GM18909 (cell line): Measurements from ENCODE around the gene KIAA1328.
"Not testable (repeated sequence)": the region's sequence is repeated elsewhere in the genome, so short reads cannot be mapped to it uniquely, and the experiment has no call there.

ENCODE experiments used
- ATAC-seq: cut with Tn5 transposase; IDR thresholded peaks from one replicate; pipeline ENCODE4 v1.9.1; 2021; ENCODE audit warnings: mild to moderate bottlenecking; ENCODE audit not compliant: unreplicated experiment, poor library complexity

Gene KIAA1328

DNA sequence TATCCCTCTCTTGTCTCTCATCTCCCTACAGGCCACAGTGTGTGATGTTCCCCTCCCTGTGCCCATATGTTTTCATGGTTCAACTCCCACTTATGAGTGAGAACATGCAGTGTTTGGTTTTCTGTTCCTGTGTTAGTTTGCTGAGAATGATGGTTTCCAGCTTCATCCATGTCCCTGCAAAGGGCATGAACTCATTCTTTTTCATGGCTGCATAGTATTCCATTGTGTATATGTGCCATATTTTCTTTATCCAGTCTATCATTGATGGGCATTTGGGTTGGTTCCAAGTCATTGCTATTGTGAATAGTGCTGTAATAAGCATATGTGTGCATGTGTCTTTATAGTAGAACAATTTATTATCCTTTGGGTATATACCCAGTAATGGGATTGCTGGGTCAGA is 44.9 kb downstream of the KIAA1328 start:
- ATAC-seq: not testable (repeated sequence)

DNA sequence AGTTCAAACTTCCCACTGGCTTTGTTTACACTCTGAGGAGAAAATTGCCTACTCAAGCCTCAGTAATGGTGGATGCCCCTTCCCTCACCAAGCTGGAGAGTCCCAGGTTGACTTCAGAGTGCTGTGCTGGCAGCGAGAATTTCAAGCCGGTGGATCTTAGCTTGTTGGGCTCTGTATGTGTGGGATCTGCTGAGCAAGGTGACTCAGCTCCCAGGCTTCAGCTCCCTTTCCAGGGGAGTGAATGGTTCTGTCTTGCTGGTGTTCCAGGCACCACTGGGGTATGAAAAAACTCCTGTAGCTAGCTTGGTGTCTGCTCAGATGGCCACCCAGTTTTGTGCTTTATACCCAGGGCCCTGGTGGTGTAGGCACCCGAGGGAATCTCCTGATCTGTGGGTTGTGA is 50.9 kb downstream of the KIAA1328 start:
- not testable (repeated sequence) for ATAC-seq

DNA sequence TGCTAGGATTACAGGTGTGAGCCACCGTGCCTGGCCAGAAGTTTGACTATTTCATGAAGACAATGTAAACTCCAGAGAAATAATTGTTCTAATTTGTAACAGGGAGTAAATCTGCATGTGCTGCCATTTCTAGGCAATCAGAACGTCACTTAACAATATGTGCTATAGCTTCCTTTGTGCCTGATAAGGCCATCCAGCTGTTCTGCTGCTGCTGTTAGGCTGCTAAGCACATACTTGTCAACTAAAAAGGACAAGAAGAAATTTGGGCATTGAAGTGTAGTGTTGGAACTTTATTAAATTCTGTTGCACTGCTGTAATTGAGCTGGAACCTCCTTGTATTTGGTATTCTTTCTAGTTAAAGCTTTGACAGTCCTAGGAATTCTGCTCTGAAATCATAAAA is 57.1 kb downstream of the KIAA1328 start:
- ATAC-seq: no peak

DNA sequence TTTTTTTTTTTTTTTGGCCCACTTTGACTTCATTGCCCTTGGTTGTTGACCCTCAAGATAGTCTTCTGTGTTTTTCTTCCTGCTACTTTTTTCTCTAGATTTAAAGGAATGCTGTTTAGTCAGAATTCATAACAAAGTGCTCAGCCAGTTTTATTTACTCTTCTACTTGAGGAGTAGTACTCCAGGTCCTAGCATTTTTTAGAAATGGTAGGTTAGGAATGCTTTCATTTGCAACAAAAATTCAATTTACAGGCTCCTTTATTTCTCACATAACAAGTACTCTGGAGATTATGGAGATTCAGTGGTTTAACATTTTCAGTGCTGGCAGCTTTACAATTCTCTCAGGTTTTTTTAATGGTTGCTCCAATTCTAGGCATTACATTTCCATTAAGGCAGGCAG is 58.2 kb downstream of the KIAA1328 start:
- ATAC-seq: no peak

DNA sequence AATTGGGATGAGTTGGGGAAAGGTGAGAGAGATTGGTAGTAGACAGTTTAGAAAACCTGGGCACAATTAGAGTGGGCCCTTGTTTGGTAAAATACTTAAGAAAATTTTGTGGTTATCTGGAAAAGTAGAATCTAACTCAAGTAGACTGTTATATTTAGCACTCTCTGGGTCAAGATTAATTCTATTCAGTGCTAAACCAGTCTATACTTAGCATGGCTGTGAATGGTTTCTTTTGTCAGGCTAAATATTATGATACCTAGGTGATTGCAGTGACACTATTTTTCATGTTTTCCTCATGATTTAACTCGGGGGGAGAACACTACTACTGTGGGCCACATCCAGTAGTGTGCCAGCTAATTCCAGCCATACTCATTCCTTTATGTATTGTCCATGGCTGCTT is 58.9 kb downstream of the KIAA1328 start:
- no peak for ATAC-seq

DNA sequence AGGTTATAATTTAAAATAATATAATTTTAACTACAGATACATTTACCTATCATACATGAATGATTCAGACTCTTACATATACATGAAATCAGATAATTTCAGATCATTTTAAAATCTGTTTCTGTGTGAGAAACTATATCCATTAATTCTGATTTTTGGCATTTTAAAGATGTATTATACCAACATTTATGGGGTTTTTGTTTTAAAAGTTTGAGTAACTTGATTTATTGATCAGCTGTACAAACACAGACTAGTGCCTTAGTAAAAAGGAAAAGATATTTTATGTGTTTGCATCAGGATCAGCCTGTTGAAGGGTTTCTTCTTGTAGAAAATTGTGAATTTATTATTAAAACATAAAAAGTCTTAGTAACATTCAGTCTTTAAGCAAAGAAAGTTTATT is 59.9 kb downstream of the KIAA1328 start:
- ATAC-seq: no peak

DNA sequence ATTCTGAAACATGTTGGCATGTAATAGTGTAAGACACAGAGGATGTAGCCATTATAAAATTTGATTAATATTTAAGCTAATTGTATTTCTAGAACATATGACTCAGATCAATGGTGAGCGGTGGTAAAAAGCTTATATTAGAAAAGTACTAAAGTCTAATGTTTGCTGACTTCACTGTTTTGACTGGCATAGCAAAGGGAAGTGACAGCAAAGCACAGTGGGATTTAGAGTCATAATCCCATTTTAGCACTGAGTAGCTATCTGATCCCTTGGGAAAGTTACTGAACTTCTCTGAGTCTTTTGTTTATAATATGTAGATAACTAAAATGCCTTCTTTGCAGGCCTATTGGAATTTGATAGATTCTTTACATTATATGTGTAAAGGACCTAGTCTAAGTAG is 60.4 kb downstream of the KIAA1328 start:
- no peak for ATAC-seq

DNA sequence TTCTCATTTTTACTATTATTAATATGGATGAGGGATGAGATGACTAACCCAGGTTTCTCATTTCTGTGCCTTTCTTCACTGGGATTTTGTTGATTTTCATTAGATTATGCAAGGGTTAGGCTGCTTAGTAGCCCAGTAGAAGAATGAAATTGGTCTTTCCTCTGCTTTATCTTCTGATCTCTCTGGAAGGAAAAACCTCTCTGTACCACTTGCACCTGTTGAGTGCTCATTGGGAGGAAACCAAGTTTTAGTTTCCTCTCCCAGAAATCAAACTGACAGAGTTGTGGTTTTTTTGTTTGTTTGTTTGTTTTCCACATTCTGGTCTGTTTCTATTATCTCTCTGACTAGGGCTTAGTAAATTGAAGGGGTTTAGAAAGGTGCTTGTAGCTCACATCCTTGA is 60.8 kb downstream of the KIAA1328 start:
- no peak for ATAC-seq

DNA sequence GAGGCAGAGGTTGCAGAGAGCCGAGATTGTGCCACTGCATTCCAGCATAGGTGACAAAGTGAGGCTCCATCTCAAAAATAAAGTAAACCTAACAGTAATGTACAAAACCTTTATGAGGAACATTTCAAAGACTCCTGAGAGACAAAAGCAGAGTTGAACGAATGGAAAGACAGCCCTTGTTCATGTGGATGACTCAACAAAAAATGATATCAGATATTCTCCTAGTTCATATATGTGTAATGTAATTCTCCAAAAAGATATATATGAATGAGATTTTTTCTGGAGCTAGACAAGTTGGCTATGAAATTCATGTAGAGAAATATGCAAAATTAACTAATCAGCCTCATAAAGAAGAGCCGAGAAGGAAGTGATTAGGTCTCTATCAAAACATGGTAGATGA is 61.7 kb downstream of the KIAA1328 start:
- no peak for ATAC-seq

DNA sequence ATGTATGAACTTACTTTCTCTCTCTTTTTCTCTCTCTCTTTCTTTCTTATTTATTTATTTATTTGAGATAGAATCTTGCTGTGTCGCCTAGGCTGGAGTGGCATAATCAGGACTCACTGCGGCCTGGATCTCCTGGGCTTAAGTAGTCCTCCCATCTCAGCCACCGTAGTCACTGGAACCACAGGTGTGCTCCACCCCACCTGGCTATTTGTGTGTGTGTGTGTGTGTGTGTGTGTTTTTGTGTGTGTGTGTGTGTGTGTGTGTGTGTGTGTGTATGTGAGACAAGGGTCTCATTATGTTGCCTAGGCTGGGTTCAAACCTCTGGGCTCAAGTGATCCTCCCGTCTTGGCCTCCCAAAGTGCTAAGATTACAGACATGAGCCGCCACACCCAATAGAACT is 64.3 kb downstream of the KIAA1328 start:
- no peak for ATAC-seq

DNA sequence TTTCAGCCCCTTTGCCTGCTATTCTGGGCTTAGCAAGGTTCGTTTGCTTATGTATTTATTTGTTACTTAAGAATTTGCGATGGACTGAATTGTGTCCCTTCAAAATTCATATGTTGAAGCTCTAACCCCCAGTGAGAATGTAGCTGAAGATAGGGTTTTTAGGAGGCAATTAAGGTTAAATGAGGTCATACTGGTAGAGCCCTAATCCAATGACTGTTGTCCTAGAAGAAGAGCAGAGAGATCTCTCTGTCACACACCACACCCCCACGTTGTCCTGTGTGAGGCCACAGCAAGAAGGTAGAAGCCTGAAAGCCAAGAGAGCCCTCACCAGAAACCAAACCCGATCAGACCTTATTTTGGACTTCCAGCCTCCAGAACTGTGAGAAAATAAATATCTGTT is 66.7 kb downstream of the KIAA1328 start:
- no peak for ATAC-seq

DNA sequence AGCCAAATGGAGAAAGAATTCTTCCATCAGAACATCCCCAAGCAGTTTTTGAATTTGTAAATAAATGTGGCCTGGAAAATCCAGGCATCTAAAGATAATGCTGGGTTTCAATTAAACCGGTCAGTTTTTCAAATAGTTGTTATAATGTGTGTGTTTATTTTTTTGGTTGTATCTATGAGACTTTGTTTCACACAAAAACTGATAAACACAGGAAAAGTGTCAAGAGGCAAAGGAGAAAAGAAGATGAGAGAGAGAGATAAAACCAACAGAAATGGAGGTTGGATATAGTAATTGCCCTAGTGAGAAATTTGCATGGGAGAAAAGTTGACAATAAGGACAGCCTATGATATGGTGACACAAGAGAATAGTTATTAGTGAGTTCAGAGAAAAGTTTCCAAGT is 68.3 kb downstream of the KIAA1328 start:
- ATAC-seq: no peak

DNA sequence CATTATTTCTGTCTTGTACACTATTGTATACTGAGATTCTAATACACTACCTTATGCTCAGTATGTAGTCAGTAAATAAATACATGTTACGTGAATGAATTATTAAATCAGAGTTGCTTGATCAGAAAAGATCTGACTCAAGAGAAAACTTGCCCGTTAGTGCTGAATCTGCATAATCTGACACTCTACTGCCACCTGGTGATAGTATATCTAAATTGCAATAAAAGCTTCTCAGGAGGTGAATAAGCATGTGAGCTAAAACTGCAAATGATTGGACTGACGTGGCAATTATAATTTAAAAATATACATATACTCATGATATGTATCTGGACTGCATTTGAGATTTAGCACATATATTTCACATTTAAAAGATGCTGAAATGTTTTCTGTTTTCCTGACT is 70.4 kb downstream of the KIAA1328 start:
- no peak for ATAC-seq

DNA sequence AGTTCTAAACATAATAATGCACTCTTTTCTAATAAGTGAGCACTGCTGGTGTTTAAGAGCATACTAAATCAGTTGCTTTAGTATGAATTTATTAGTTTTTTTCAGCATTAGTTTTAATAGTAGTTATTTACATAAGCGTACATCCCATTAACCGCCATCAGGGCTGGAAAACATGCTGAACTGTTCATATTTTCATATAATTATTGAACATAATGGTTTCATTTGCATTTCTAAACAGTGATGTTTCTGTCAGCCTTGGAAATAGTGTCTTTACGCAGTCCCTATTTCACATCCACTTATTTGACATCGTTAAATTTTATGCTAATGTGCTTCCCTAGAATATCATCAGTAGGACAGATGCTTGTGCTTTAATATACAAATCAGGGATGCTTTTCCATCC is 71.5 kb downstream of the KIAA1328 start:
- ATAC-seq: no peak

DNA sequence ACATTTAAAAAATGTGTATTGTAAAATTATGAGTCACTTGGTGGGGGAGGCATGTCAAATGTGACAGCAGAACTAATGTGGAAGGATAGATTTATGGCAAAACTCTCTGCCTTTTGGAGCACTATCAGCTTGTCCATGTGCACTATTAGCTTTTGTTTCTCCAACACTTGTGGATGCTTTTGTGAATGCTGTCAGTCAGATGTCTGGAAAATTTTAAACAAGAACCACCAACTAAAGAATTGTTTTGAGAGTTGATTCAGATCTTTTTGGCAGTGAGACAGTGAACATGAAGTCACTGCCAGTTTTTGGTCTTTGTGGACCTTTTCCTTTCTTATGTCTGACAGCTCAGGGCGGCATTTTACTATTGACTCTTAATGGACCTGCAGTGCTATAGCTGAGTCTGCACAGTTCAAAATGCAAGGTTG is 72.4 kb downstream of the KIAA1328 start:
- no peak for ATAC-seq

DNA sequence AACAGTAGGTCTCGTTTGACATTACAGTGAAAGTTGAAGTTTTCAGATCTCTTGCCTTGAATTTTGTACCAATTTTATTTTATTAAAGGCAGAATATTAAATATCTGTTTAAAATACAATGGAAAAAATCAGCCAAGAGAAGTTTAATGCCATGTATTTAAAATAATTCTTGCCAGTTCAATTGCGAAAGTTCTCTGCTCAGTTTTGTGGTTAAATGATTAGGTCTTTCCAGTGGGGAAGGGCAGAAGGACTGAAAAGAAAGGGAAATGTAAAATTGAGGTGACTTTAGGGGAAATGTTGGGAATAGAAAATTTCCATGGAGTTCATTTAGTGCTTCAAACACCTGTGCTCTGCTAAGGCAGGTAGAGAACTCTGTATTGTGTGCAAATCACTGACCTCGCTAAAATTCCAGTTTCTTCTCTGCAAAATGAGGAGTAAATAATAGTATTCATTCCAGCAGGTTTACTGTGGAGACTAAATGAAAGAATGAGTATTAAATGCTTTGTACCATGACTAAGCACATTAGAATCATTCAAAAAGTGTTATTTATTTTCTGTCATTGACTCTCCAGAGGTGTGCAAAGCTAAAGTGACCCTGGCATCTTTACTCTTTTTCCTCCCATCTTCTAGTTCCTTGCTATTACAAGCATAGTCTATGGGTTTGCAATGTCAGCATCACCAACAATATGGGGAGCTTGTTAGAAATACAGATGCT is 74.4 kb downstream of the KIAA1328 start:
- ATAC-seq: no peak

DNA sequence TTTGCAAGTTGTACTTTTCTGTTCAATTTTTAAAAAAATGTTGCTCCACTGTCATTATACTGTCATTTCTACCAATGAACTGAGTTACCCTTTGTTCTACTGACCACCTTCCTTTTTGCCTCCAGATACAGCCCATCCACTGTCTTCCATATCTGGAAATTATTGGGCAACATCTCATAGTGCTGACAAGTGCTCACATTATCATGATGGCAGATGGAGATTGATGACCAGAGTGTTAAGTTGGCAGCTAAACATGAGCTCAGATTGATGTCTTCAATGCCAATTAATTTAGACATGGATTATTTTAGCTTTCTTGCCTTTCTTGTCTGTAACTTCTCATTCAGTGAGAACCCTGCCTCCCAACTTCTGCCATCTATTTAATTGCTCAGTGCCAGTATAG is 76.6 kb downstream of the KIAA1328 start:
- ATAC-seq: no peak

DNA sequence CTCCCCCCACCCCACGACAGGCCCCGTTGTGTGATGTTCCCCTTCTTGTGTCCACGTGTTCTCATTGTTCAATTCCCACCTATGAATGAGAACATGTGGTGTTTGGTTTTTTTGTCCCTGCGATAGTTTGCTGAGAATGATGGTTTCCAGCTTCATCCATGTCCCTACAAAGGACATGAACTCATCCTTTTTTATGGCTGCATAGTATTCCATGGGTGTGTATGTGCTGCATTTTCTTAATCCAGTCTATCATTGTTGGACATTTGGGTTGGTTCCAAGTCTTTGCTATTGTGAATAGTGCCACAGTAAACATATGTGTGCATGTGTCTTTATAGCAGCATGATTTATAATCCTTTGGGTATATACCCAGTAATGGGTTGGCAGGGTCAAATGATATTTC is 80.4 kb downstream of the KIAA1328 start:
- ATAC-seq: not testable (repeated sequence)

DNA sequence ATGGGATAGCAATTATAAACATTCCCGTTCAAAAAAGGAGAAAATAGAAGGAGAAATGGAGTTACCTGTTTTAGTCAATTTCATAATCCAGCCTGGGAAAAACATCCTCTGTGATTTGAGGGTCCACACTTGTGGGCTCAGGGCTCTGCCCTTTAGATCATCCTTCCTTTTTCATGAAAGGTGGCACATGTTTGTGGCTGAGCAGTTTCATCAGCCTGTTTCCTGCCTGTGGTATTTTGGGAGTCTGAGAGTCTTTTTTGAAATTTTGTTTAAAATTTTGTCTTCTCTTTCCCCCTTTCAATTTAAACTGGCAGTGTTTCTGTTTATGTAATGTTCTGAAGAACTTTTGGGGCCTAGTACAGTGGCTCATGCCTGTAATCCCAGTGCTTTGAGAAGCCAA is 84.0 kb downstream of the KIAA1328 start:
- no peak for ATAC-seq

DNA sequence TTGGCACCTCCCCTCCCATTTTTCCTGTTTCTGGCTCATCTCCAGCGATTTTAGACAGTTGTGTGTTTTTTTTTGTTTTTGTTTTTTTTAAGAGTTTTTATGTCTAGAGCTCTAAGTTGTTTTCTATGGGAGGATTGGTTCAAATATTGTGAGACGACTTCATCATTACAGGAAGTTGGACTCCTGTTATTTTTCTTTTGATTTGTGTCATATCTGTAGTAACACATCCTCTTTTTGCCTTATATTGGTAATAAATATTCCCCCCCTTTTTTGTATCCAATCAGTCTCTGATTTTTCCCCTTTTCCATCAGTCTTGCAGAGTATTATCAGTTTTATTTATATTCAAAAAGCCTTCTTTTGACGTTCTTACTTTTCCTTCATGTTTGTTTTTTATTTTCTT is 89.0 kb downstream of the KIAA1328 start:
- ATAC-seq: no peak

DNA sequence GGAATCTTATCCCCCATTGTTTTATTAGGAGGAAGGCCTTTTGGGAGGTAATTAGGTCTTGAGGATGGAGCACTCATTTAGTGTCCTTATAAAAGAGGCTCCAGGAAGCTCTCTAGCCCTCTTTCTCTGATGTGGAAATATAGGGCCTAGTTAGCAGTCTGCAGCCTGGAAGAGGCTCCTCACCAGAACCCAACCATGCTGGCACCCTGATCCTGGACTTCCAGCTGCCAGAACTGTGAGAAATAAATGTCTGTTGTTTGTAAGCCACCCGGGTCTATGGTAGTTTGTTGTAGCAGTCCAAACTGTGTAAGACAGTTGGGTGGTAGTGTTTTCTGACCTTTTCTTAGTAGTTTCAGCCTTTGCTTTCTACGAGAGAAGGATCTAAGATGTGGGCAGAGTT is 100.7 kb downstream of the KIAA1328 start:
- no peak for ATAC-seq

DNA sequence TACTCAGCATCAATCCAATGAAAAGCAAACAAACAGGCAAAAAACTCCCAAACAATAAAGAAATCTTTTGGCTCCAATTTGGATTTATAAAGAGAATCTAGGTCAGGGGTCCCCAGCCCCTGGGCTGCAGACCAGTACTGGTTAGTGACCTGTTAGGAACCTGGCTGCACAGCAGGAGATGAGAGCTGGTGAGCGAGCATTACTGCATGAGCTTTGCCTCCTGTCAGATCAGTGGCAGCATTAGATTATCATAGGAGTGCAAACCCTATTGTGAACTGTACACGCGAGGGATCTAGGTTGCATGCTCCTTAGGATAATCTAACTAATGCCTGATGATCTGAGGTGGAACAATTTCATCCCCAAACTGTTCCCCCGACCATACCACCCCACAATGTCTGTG is 102.2 kb downstream of the KIAA1328 start:
- no peak for ATAC-seq

DNA sequence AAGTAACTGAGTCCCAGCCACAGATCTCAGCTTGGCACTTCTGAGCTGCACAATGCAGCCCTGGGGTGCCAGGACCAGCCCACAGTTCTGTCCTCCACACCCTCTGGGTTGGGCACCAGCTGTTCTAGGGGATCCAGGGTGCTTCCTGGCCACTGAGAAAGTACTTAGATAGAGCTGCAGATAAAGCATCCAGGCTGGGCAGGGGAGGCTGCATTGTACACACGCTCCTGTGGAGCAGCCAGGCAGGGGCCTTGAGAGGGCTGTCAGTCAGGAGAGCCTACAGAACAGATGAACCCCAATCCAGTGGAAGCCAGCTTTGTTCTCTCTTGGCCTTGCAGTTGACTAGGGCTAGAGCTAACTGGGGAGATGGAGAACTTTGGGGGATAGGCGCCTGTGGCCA is 104.6 kb downstream of the KIAA1328 start:
- ATAC-seq: no peak
